HEK293 (cell line): ENCODE data around the gene PIGZ.

Experiments used
- ZNF423 ChIP-seq: fragments of 450-650 bp; formaldehyde crosslinking; IDR thresholded peaks from 2 replicates; pipeline ENCODE4 v1.5.1; 2016; ENCODE audit warnings: missing biosample characterization, missing genetic modification characterization
- ZNF585B ChIP-seq: fragments of 450-650 bp; formaldehyde crosslinking; IDR thresholded peaks from 2 replicates; pipeline ENCODE4 v1.5.1; 2016; ENCODE audit warnings: missing biosample characterization, missing genetic modification characterization
- TF ChIP-seq, protein P1 (sequence below): fragments of 450-650 bp; formaldehyde crosslinking; IDR thresholded peaks from 2 replicates; pipeline ENCODE4 v1.5.1; 2016; ENCODE audit warnings: missing biosample characterization, missing genetic modification characterization

GRCh38 chr3:197006860-197007259 is 38.2 kb upstream of the PIGZ start:
- TF ChIP-seq, protein P1, sequence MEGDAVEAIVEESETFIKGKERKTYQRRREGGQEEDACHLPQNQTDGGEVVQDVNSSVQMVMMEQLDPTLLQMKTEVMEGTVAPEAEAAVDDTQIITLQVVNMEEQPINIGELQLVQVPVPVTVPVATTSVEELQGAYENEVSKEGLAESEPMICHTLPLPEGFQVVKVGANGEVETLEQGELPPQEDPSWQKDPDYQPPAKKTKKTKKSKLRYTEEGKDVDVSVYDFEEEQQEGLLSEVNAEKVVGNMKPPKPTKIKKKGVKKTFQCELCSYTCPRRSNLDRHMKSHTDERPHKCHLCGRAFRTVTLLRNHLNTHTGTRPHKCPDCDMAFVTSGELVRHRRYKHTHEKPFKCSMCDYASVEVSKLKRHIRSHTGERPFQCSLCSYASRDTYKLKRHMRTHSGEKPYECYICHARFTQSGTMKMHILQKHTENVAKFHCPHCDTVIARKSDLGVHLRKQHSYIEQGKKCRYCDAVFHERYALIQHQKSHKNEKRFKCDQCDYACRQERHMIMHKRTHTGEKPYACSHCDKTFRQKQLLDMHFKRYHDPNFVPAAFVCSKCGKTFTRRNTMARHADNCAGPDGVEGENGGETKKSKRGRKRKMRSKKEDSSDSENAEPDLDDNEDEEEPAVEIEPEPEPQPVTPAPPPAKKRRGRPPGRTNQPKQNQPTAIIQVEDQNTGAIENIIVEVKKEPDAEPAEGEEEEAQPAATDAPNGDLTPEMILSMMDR (tag by site-specific recombination) = no peak
- TF ChIP-seq ZNF585B (no peak), ZNF423 (no peak)
